ENCODE data around the gene MLNR.

The MLNR gene

DNA sequence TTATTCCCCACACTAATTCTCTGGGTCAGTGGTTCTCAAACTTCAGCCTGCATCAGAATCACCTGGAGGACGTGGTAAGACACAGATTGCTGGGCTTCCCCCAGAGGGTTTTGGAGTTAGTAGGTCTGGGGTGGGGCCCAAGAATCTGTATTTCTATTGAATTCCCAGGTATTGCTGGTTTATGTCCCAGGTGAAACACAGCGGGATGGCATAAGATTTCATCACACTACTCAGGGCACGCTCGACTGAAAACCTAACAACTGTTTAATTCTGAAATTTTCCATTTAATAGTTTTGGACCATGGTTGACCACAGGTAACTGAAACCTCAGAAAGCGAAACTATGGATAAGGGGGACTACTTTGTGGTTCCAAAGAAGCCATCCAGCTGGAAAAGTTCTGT is 6.5 kb downstream of the MLNR start:
- no peak for DNase-seq

DNA sequence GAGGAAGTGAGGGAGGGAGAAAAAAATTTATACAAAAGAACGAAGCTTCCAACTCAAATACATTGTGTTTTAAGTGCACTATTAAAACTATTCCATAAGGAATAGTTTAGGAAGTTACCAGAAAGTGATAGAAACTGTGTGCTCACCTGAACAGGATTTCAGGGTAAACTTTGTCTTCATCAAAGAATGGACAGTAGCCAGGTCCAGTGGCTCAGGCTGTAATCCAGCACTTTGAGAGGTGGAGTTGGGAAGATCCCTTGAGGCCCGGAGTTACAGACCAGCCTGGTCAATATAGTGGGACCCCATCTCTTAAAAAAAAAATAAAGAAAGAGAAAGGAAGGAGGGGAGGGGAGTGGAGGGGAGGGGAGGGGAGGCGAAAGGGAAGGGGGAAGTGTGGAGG is 14.6 kb downstream of the MLNR start:
- no peak for DNase-seq

GRCh38 chr13:49235856-49236431 is 15.8 kb downstream of the MLNR start:
- no peak for DNase-seq

DNA sequence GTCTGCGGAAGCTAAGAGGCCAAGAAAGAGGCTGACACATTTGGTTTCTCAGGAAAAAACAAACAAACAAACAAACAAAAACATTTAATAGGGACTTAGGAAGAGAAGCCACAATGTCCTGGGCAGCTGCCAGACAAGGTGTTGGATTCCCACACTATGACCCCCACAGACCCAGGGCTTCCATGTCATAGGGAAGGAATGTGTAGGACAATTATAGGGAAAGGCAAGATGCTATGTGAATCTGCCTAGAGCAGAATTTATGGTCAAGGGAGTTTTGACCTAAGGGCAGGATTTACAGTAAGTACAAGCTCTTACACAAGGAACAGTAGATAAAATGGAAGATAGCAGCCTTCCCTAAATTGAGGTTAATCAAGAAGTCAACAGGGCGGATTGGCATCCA is 18.5 kb downstream of the MLNR start:
- DNase-seq, result no peak

DNA sequence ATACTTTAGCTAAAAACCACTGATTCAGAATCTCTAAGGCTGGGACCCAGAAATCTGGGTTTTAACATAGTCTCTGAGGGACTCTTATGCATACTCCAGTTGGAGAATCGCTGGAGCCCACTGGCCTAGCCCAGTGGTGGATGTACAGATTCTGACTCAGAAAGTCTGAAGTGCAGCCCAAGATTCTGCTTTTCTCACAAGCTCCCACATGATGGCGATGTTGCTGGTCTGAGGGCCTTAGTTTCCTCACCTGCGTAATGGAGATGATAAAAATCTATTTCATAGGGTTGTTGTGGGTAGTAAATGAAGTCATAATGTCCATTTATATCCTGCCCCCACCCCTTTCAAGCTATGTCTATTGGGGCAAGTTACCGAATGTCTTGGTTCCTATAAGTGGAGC is 19.9 kb downstream of the MLNR start:
- no peak for DNase-seq

GRCh38 chr13:49241296-49241695 is 21.2 kb downstream of the MLNR start:
- no peak for DNase-seq

DNA sequence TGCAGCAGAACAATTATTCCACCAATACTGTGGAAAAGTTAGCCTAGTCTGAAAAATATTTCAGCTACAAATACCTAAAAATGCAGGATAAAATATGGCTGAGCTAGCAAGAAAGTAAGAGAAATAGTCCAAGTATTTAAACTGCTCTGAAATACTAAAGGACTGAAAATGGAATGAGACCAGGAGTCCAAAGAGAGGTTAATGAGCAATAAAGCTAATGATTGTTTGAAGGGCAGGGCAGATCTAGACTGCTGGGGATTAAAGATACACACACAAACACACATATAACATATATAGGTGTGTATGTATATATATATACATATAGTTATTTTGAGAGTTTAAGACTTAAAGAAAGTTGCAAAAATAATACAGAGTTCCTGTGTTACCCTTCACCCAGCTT is 25.0 kb downstream of the MLNR start:
- DNase-seq, result no peak

DNA sequence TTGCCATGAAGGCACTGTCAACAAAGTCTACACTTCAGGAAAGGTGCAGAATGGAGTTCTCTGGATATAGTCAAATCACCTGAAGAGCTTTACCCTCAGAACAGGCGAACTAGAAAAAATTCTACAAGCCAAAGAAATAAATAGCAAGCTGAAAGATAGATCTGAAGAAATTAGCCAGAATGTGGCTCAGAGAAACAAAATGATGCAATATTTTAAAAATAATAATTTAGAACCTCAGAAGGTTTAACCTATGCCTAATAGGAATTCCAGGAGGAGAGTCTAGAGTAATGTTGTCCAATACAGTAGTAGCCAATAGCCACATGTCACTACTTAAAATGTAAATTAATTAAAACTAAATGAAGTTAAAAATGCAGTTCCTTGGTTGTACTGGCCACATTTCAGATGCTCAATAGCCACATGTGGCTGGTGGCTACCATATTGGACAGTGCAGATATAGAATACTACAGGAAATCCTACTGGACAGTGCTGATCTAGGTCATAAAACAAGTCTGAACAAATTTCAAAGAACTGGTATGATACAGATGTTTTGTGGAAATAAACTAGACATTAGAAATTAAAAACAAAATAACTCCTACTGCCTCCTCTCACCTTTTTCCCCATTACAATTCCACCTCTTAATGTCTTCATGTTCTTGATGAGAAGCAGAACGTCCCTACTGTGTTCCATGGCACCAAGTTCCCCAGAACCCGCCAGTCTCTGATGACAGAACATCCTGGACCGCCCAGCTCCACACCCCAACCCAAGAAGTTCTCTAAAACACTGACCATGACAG is 26.9 kb downstream of the MLNR start:
- no peak for DNase-seq

DNA sequence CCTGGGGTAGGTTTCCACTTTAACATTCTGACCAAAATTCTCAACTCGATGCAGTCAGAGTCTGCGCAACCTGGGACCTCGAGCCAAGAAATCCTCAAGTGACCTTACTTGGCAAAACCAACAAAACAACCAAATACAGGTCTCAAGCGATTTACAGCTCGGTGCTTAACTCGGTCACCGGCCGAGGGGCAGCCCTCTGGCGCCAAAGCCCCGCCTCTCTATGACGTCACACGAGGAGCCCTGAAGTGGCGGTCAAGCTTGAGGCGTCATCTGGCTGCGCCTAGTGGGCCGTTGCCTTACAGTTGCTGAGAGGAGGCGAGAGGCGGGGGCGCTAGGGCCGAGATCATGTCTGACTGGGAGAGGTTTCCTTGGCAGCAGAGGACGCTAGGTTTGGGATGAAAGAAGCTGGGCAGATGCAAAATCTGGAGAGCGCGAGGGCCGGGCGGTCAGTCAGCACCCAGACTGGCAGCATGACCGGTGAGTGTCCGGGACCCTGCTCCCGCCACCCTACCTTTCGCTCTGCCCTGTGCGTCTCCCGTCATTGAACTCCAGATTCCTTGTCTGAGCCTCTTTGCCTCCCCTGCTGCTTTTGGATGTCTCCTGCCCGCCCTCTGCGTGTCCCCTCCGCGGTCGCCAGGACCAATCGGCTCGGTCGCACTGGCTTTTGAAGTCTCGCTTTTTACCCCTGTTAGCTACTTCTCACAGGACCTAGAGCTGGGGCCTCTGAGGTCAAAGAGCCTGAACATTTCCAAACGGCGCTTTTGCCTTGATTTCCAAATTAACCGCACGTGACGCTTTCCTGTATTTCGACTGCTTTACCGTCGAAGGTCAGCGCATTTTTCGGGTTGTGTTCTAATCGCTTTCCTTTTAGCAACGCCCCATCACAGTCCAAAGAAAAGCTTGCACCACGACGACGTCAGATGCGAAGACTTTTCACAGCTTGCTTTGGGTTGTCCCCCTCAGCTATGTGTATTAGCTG is 27.8 kb downstream of the MLNR start, which contains the start of gene CDADC1:
Gene CDADC1 (plus strand): TSS at position 283 of the 979 bp plus-strand sequence. CDS start 113 bp downstream, at position 396.
- DNase-seq, result peak; percentile 71

- no peak for DNase-seq
These were observed 28.5 kb downstream of the MLNR start for GRCh38 chr13:49248622-49249002.

DNA sequence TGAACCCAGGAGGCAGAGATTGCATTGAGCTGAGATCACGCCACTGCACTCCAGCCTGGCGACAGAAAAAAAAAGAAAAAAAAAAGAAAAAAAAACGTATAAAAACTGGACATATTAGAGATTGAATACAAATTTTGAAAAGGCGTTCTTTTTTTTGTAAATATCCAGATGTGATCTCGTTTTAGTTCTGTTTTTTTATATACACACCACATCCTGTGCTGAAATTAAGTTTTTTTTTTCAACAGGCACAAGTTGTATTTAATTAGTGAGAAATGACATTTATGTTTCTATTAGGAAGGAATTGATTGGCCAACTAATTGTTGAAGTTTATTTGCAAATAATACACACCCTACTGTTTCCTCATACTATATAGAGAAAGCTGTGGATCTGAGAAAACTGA is 31.2 kb downstream of the MLNR start:
- DNase-seq, result no peak

DNA sequence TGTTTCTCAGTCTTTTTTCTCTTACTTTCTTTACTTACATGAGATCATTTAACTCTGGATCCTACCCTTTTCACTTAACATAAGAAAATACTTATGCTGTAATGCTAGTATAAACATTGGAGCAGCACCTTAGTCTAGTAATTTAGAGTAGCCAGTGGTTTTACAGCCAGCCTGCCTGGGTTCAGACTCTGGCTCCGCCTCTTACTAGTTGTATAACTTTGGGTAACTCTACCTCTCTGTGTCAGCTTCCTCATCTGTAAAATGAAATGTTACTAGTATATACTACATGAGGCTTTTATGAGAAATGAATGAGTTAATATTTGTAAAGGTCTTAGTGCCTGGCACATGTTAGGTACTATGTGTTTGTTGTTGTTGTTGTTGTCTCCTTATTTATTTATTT is 33.2 kb downstream of the MLNR start:
- DNase-seq, result no peak

GRCh38 chr13:49254007-49254406 is 33.9 kb downstream of the MLNR start:
- DNase-seq, result no peak

DNA sequence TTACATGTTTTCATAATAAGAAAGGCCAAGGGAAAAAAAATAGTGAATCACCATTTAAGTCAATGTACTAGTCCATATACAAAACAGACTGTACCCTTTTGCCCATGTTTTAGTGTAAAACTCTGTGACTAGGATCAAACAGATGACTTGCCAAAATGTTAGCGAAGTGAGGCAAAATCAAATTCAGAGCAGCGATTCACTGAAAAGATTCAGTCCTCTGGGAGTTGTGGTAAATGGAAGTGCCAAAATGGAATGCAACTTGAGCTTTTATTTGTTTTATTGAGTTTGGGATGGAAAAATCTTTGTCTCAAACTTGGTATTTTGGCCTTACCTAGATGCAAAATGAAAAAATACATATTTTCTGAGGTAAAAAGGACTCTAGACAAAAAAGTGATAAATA is 36.7 kb downstream of the MLNR start:
- DNase-seq, result no peak

- DNase-seq, result no peak
These were observed 38.1 kb downstream of the MLNR start for GRCh38 chr13:49258089-49258796.

- no peak for DNase-seq
These were observed 39.4 kb downstream of the MLNR start for GRCh38 chr13:49259586-49259985.

GRCh38 chr13:49262634-49263033 is 42.5 kb downstream of the MLNR start:
- DNase-seq, result no peak

DNA sequence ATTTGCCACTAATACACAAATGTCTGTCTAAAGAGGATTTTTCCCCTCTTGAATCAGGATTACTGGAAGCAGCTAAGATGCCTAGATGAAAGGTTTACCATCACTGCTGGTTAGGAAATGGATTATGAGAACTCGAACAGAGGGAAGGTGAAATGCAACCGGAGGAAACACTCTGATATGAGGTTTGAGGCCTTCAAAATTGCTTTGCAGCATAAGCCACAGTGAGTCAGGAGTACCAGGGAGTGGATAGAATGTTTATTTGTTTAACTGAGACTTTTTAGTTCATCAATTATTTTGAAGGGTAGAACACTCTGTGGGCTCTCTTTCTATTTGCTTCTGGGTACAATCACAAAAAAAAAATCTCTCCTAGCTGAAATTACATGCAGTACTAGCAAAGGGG is 45.7 kb downstream of the MLNR start:
- no peak for DNase-seq

DNA sequence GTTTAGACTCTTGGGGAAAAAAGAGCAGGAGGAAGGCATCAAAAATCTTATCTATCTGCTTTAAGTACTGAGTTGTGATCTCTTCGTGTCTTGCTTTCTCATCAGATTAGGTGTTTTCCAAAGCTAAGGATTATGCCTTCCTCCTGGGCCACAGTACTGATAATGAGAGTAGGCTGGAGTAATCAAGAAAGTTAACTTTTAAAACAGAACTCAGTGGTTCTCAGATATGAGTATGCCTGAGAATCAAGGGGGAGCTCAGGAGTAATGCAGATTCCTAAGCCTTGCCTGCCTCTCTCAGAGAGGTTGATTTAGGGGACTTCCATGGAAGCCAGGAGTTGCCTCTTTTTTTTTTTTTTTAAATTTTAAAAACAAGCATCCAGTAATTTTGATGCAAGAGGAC is 51.1 kb downstream of the MLNR start:
- DNase-seq, result no peak
